H1 (cell line): ENCODE results near the gene MAGI3. TPM values are rescaled to one million over a fixed set of nuclear protein-coding genes. Genes with fewer than 3 reads are reported as not detected.

Experiments used
- CHD1 ChIP-seq: IDR thresholded peaks from 2 replicates; pipeline ENCODE4 v1.6.1; 2012; ENCODE audit warnings: low read depth, low read length, improper control_type of control experiment
- EP300 ChIP-seq, 2 experiments: IDR thresholded peaks; 1 replicate in 1 of 2; 2 replicates in 1 of 2; pipeline ENCODE4 v1.6.1; 2011 to 2012; ENCODE audit warnings: low read depth in 2 of 2, low read length in 2 of 2, mild to moderate bottlenecking in 2 of 2, borderline replicate concordance in 1 of 2, inconsistent platforms in 1 of 2, moderate library complexity in 1 of 2
- KDM5A ChIP-seq: fragments of 200-600 bp; IDR thresholded peaks from 2 replicates; pipeline ENCODE4 v1.7.1; 2012; ENCODE audit warnings: mild to moderate bottlenecking, low read length, inconsistent platforms, mixed read lengths
- RBBP5 ChIP-seq: IDR thresholded peaks from 2 replicates; pipeline ENCODE4 v1.7.1; 2012; ENCODE audit warnings: low read depth, mild to moderate bottlenecking, inconsistent platforms, low read length, moderate library complexity, borderline replicate concordance
- SRF ChIP-seq: IDR thresholded peaks from 2 replicates; pipeline ENCODE4 v1.6.1; 2011; ENCODE audit warnings: mild to moderate bottlenecking, low read depth, low read length, moderate library complexity
- TAF1 ChIP-seq: IDR thresholded peaks from 2 replicates; pipeline ENCODE4 v1.6.1; 2011; ENCODE audit warnings: mild to moderate bottlenecking, low read depth, low read length
- TEAD4 ChIP-seq: IDR thresholded peaks from 2 replicates; pipeline ENCODE4 v1.6.1; 2012; ENCODE audit warnings: low read depth, low read length, inconsistent platforms, mixed read lengths
- polyA plus RNA-seq, 7 experiments: library from polyadenylated mRNA; depleted of rRNA in 3 of 7; stranded (reverse) in 5 of 7; unstranded in 2 of 7; fragments of >200 nt in 5 of 7; fragments of 200-250 nt in 2 of 7; gene quantifications; 1 replicate in 5 of 7; 2 replicates in 1 of 7; 4 replicates in 1 of 7; pipeline versions ENCODE4 v1.2.1 to v1.2.3, GENCODE V29; 2011 to 2013; ENCODE audit warnings: missing spikeins in 2 of 7, mixed read lengths in 2 of 7
- total RNA-seq: library from RNA; stranded (reverse); fragmentation: NEBNext Ultra II Directional; extraction: Animal tissue kit (Norgen Biotek cat#: 25700); gene quantifications from 2 replicates; pipeline ENCODE4 v1.2.1, GENCODE V29; 2021

MAGI3 gene
- total and polyA plus RNA-seq, 2 of the 8 experiments (the other 6 are each of a cell fraction or from before 2014, with no cell fraction given) = 2.3 to 7.8 TPM

- no peak for TF ChIP-seq SRF
- no peak for TF ChIP-seq TEAD4
- TF ChIP-seq EP300 (IDR thresholded peaks at IDR 0.05; ENCODE audit: borderline replicate concordance in 1 of 2, low read depth in 2 of 2, low read length in 2 of 2) = no peak
- no peak for TF ChIP-seq TAF1
- TF ChIP-seq CHD1 = no peak
- TF ChIP-seq RBBP5 = no peak
- no peak for TF ChIP-seq KDM5A
These were observed 266.8 kb downstream of the MAGI3 start (continued) for GRCh38 chr1:113657126-113657525.
